HG02943 (cell line): ENCODE data around the gene UBL7.

Source experiments
- ATAC-seq: cut with Tn5 transposase; IDR thresholded peaks from one replicate; pipeline ENCODE4 v1.9.1; 2021; ENCODE audit warnings: mild to moderate bottlenecking, low read depth, moderate library complexity; ENCODE audit not compliant: unreplicated experiment

The UBL7 gene

GRCh38 chr15:74409225-74409624, 51.7 kb downstream of the UBL7 start:
- ATAC-seq, result no peak

DNA sequence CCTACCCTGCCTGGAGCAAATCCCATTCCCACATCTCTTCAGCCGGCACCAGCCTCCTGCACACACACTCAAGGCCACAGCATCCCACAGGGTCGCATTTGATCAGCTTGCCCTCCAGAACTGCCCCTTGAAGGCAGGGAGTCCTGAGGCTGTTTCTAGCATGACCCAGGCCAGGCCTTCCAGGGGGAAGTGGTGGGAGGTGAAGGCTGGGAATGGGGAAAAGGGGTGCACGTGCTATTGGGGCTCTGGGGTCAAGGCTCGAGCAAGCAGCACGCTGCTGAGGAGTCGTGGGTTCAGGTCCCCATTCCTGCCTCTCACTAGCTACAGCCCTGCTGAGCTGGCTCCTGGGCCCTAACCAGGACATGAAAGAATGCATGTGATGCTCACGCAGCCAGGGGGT, 52.1 kb downstream of the UBL7 start:
- ATAC-seq, result no peak

GRCh38 chr15:74408385-74408784, 52.6 kb downstream of the UBL7 start:
- ATAC-seq, result no peak

DNA sequence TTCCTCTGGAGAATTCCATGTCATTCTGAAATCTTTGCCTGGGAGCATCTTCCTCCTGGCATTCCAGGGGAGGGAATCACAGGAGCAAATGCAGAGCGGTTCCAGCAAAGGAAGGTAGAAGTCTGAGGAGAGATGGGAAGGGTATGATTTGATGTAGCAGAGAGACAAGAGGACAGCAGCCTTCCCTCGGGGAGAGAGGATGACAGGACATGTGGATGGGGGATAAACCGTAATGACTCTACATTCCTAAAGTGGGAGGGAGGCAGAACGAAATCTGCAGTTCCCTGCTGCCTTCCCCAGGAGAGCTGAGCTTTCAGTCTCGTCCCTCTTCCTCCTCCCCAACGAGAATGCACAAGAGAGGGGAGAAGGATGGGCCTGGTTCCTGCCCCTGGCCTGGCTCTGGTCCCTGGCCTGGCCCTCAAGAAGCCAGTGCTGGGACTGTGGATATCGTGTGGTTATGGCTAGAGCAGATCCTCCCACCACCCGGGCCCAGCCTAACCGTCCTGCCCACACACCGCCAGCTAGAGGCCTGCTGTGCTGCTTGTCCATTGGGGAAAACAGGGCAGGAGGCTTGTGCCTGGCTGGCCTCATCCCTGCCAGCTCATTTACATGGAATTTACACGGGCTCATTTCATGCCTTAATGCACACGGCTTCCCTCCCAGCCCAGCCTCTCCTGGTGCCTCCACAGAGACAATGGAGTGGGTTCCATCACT, 53.8 kb downstream of the UBL7 start:
- no peak for ATAC-seq

- no peak for ATAC-seq
These were observed 54.4 kb downstream of the UBL7 start for GRCh38 chr15:74406517-74406916.

DNA sequence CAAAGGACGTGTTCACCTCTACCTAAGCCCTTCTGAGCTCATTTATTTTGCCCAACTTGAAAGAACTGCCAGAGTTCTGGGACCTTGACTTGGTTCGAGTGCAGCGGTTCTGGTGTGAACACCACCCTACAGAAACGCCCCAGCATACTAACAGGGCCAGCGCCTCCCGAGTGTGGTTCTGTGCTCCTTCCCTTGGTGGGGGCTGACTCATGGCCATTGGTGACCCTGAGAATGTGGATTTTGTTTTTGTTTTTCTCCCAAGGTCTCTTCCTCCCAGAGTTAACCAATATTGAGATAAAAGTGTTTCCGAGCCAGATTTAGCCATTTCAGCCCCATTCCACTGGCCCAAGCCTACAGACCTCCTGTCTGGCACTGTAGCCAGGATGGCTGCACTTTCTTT, 55.1 kb downstream of the UBL7 start:
- no peak for ATAC-seq

DNA sequence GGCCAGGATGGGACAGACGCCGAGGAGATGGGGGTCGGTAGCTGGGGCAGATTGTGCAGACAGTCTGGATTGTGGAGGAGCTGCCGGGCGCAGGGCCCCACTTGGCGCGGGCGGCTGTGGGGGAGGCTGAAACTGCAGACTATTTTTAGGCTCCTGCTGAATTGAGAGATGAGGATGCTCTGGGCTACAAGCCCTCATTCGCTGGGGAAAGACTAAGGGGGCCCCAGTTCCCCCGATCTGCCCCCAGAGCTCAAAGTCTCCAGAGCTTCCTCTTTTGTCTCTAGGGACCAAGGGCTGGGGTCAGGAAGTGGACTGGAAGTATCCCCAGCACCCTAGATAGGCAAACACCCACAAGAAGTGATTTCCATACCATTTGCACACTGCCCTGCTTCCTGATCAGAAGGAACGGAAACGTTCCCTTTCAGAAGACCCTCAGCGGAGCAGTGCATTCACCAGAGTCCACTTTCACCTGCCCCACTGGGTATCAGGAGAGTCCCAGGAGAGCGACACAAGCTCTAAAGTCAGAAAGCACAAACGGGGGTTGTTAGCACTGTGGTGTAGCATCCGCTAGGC, 56.9 kb downstream of the UBL7 start:
- ATAC-seq, result no peak

DNA sequence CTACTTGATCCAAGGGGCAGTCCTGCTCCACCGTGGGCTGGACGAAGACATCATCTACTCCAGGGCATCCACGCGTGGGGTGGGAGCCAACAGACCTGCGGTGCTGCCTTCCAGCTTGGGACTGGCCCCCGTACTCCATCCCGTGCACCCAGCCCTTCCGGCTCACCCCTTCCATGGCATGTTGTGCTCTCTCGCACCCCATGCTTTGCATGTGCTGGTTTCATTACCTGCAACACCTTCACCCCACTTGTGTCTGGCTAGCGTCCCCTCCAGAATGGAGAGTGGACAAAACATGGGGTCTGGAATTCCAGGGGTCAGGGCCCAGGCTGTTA, 57.4 kb downstream of the UBL7 start:
- no peak for ATAC-seq

- no peak for ATAC-seq
These were observed 57.9 kb downstream of the UBL7 start for GRCh38 chr15:74402873-74403587.

GRCh38 chr15:74402337-74402841, 58.6 kb downstream of the UBL7 start:
- no peak for ATAC-seq

- no peak for ATAC-seq
These were observed 59.8 kb downstream of the UBL7 start for GRCh38 chr15:74400915-74401757.

DNA sequence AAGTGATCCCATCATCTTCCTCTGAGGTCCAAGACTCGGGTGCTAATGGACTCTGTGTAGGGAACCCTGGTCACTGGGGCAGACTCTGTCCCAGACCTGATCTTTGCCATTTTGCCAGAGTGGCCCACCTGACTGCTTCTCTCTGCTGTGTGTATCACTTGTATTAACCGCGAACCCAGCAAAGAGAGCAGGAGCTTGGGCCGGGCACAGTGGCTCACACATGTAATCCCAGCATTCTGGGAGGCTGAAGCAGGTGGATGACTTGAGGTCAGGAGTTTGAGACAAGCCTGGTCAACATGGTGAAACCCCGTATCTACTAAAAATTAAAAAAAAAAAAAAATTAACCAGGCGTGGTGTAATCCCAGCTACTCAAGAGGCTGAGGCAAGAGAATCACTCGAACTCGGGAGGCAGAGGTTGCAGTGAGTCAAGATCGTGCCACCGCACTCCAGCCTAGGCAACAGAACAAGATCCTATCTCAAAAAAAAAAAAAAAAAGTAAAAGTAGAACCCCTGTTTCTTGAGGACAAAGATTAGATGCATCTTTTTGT, 60.6 kb downstream of the UBL7 start:
- ATAC-seq, result no peak

DNA sequence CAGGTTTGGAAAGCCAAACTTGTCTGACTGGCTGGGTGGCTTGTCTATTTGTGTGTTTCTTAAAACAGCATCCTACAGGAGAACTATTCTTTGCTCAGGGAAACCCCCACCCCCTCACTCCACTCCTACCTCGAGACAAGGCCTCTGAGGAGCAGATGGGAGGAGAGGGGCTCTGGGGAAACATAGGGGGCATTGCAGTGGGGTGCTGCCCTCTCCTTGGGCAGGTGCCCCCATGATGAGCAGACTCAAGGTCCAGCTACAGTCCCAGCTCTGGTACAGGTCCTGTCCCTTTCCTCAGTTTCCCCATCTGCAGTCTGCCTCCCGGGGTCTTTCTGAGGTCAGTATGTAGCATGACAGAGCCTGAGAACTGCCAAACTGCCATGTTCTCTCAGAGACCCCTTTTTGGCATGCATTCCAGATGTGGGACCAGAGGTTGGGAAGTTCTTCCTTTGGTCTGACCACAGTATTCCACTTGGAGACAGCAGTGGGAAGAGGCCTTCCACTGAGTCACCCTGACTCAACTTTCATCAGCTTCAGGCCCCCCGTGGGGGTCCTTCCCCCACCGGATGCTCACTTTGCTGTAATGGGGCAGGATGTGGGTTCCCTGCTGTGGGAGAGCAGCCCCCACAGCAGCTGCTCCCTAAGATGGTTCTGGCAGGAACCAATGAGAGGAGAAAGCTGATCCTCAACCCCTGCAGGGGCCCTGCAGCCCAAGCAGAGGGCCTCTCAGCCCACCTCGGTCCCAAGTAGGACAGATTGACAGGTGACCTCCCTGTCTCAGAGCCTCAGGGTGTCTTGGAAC, 61.2 kb downstream of the UBL7 start:
- no peak for ATAC-seq

DNA sequence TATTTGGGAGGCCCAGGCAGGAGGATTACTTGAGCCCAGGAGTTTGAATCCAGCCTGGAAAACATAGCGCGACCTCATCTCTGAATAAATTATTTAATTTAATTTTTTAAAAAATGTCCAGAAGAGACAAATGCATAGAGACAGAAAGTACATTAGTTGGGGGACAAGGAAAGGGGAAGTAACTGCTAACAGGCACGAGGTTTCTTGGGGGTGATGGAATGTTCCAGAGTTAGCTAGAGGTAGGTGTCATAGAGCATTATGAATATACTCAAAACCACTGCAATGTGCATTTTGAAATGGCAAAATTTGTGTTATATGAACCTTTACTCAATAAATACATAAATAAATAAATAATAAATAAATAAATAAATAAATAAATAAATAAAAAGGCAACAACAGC, 61.9 kb downstream of the UBL7 start:
- no peak for ATAC-seq

GRCh38 chr15:74398183-74398582, 62.8 kb downstream of the UBL7 start:
- ATAC-seq, result no peak

- ATAC-seq, result no peak
These were observed 63.5 kb downstream of the UBL7 start for GRCh38 chr15:74397239-74398068.

DNA sequence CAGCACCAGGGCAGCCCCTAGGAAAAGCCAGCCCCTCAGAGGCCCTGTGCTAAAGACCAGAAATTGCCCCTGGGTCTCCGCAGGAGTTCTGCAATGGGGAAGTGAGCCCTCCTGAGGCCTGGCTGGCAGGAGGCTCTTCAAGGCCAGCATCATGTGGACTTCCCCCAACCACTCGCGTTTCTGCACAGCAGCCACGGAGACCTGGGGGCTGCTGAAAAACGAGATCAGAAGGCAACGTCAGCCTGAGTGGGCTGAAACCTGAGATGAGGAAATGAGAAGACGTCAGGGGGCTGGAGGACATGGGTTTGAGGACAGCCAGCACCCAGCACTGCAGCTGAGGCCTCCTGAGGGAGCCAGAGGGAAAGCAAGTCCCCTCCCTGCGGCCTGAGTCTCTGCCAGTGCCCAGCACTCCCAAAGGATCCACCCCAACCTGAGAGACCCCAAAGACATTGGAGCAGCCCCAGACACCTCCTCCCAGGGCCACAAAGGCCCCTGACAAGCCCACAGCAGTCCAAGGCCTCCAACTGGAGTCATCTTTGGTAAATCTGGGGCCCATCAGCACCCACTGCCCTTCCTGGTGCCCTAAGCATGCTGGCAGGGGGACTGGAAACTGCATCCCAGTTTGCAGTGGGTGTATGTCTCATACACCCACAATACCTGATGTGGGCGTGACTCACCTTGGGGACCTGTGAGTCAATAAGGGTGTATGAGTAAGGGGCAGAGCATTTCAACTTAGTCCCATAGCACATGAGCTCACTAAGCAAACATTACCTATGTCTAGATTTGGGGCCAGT, 64.3 kb downstream of the UBL7 start:
- no peak for ATAC-seq

GRCh38 chr15:74396146-74396438, 64.9 kb downstream of the UBL7 start:
- no peak for ATAC-seq
